ENCODE data around the gene LALBA. TPM values are rescaled to one million over a fixed set of nuclear protein-coding genes. Genes with fewer than 3 reads are reported as not detected.
"Not testable (repeated sequence)": the region's sequence is repeated elsewhere in the genome, so short reads cannot be mapped to it uniquely, and the experiment has no call there.

The LALBA gene
- polyA plus RNA-seq, 2 of the 4 experiments (the other 2 are of a cell fraction): not detected

DNA sequence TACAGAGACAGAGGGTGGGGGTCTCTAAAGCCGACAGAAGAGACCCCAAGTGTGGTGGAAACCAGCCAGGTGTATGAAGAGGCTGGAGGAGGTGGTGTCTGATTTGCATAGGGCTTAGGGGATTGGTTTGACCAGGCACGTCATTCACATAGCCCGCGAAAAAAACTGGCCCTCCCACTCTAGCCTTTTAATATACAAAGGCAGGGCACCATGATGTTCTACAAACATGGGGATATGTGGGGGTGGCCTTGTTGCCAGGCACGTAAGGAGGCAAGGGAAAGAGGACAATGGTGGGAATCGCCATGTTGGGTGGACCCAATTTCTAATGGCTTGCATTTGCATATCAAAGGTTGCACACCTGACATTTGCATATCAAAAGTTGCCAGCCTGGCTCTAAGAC lies 13.2 kb downstream of the LALBA start:
- no peak for FAIRE-seq
- ATAC-seq: no peak
- no peaks in the 10 kb centered on the region for H3K9me3 ChIP-seq
- CTCF ChIA-PET: no interaction called here
- H3K4me2 ChIP-seq: no peak overlapping the region
- TF ChIP-seq HOXB13 (CRISPR knock-in tag; IDR thresholded peaks at IDR 0.05; ENCODE audit: low read depth) (no peak), TP53 (CRISPR knock-in tag; IDR thresholded peaks at IDR 0.05) (no peak), FOSB (CRISPR knock-in tag; IDR thresholded peaks at IDR 0.05) (no peak), CHD2 (IDR thresholded peaks at IDR 0.05; ENCODE audit: low read length, partially characterized antibody) (no peak), CHD4 (IDR thresholded peaks at IDR 0.05; ENCODE audit: borderline replicate concordance) (no peak), POLR2AphosphoS2 (conservative IDR thresholded peaks at IDR 0.05; ENCODE audit: low read length) (no peak)
- TF ChIP-seq, protein P1, sequence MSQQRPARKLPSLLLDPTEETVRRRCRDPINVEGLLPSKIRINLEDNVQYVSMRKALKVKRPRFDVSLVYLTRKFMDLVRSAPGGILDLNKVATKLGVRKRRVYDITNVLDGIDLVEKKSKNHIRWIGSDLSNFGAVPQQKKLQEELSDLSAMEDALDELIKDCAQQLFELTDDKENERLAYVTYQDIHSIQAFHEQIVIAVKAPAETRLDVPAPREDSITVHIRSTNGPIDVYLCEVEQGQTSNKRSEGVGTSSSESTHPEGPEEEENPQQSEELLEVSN (IDR thresholded peaks at IDR 0.05; ENCODE audit: borderline replicate concordance, low read depth): no peak
- TF ChIP-seq, protein P2, sequence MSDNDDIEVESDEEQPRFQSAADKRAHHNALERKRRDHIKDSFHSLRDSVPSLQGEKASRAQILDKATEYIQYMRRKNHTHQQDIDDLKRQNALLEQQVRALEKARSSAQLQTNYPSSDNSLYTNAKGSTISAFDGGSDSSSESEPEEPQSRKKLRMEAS (IDR thresholded peaks at IDR 0.05): no peak
- TF ChIP-seq, protein P3, sequence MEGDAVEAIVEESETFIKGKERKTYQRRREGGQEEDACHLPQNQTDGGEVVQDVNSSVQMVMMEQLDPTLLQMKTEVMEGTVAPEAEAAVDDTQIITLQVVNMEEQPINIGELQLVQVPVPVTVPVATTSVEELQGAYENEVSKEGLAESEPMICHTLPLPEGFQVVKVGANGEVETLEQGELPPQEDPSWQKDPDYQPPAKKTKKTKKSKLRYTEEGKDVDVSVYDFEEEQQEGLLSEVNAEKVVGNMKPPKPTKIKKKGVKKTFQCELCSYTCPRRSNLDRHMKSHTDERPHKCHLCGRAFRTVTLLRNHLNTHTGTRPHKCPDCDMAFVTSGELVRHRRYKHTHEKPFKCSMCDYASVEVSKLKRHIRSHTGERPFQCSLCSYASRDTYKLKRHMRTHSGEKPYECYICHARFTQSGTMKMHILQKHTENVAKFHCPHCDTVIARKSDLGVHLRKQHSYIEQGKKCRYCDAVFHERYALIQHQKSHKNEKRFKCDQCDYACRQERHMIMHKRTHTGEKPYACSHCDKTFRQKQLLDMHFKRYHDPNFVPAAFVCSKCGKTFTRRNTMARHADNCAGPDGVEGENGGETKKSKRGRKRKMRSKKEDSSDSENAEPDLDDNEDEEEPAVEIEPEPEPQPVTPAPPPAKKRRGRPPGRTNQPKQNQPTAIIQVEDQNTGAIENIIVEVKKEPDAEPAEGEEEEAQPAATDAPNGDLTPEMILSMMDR (IDR thresholded peaks at IDR 0.05): no peak
- H3K4me3 ChIP-seq: no peak overlapping the region
- no peak overlapping the region for H3K27ac ChIP-seq
- no peaks in the 10 kb centered on the region for H3K4me1 ChIP-seq
- WGBS (ENCODE audit: missing lambda C conversion rate): 48% methylated on average over 6 of the region's 6 CpGs
- DNase-seq (ENCODE audit: low read depth in 1 of 2, low spot score in 1 of 2): no peak
- POLR2A ChIA-PET: no interaction called here

DNA sequence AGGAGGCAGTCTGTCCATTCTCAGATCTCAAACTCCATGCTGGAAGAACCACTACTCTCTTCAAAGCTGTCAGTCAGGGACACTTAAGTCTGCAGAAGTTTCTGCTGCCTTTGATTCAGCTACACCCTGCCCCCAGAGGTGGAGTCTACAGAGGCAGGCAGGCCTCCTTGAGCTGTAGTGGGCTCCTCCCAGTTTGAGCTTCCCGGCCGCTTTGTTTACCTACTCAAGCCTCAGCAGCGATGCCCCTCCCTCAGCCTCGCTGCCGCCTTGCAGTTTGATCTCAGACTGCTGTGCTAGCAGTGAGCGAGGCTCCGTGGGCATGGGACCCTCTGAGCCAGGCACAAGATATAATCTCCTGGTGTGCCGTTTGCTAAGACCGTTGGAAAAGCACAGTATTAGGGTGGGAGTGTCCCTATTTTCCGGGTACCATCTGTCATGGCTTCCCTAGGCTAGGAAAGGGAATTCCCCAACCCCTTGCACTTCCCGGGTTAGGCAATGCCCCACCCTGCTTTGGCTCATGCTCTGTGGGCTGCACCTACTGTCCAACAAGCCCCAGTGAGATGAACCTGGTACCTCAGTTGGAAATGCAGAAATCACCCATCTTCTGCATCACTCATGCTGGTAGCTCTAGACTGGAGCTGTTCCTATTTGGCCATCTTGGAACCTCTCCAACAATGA lies 16.0 kb downstream of the LALBA start:
- H3K4me1 ChIP-seq, CTCF ChIA-PET, POLR2A ChIA-PET, H3K27ac ChIP-seq, H3K9me3 ChIP-seq, H3K4me3 ChIP-seq, FAIRE-seq: not testable (repeated sequence)
- ATAC-seq: 0 out of 6 replicates have a peak, but pooled peaks of 1 of the 2 experiments have one; percentile 35
- peak in 1 of 2 experiments; percentile 36 for DNase-seq (ENCODE audit: low read depth in 1 of 2, low spot score in 1 of 2)
- H3K4me2 ChIP-seq: peak overlapping the region; percentile 60
- 5% methylated on average over 11 of the region's 11 CpGs for WGBS (ENCODE audit: missing lambda C conversion rate)

DNA sequence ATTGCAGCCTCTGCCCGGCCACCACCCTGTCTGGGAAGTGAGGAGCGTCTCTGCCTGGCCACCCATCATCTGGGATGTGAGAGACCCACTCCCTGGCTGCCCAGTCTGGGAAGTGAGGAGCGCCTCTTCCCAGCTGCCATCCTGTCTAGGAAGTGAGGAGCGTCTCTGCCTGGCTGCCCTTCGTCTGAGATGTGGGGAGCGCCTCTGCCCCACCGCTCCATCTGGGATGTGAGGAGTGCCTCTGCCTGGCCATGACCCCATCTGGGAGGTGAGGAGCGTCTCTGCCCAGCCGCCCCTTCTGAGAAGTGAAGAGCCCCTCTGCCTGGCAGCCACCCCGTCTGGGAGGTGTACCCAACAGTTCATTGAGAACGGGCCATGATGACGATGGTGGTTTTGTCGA lies 18.2 kb downstream of the LALBA start:
- DNase-seq (ENCODE audit: low read depth in 1 of 2, low spot score in 1 of 2); H3K4me3 ChIP-seq; POLR2A ChIA-PET; H3K4me2 ChIP-seq; FAIRE-seq; H3K27ac ChIP-seq; ATAC-seq; H3K4me1 ChIP-seq; H3K9me3 ChIP-seq: not testable (repeated sequence)
- WGBS (ENCODE audit: missing lambda C conversion rate): 72% methylated on average over 10 of the region's 13 CpGs
- CTCF ChIA-PET: interaction anchor here (0.5 to 1.0 kb wide), 2 partner anchors 30 to 67 kb away, joined by 3 read pairs; no protein-coding TSS in a partner anchor

DNA sequence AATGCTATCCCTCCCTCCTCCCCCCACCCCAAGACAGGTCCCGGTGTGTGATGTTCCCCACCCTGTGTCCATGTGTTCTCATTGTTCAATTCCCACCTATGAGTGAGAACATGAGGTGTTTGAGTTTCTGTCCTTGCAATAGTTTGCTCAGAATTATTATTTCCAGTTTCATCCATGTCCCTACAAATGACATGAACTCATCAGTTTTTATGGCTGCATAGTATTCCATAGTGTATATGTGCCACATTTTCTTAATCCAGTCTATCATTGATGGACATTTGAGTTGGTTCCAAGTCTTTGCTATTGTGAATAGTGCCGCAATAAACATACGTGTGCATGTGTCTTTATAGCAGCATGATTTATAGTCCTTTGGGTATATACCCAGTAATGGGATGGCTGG lies 22.8 kb downstream of the LALBA start:
- FAIRE-seq, CTCF ChIA-PET: not testable (repeated sequence)

DNA sequence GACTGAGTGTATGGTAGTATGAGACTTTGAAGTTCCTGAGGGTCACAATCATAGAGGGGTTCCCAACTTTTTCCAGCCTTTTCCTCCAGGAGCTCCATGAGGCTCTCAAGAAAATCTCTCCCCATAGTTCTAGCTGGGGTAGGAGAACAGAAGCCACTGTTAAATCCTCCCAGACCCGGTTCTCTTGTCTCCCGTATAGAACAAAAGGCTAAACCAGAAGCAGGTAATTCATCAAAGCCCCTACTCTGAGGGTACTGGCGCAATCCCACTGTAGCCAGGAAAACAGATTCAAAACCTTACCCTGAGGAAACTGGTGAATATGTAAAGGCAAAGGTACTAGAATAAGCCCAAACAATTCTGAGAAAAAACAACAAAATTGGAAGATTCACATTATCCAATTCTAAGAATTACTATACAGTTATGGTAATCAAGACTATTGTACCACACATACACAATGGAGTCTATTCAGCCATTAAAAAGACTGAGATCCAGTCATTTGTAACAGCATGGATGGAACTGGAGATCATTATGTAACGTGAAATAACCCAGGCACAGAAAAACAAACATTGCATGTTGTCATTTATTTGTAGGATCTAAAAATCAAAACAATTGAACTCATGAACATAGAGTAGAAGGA lies 23.9 kb downstream of the LALBA start:
- no peak overlapping the region for H3K4me2 ChIP-seq
- ChIA-PET CTCF (interaction anchor here (6.9 kb wide), 1 partner anchor 74 kb away, joined by 88 read pairs; no protein-coding TSS in a partner anchor), POLR2A (interaction anchor here (0.6 kb wide), 1 partner anchor 70 kb away, joined by 3 read pairs; no protein-coding TSS in a partner anchor)
- no peaks in the 10 kb centered on the region for H3K4me1 ChIP-seq
- ATAC-seq (no peak), DNase-seq (ENCODE audit: low read depth in 1 of 2, low spot score in 1 of 2) (no peak), FAIRE-seq (no peak)
- 10% methylated on average over 4 of the region's 4 CpGs for WGBS (ENCODE audit: missing lambda C conversion rate)
- H3K27ac ChIP-seq: no peak overlapping the region
- TF ChIP-seq, protein P4, sequence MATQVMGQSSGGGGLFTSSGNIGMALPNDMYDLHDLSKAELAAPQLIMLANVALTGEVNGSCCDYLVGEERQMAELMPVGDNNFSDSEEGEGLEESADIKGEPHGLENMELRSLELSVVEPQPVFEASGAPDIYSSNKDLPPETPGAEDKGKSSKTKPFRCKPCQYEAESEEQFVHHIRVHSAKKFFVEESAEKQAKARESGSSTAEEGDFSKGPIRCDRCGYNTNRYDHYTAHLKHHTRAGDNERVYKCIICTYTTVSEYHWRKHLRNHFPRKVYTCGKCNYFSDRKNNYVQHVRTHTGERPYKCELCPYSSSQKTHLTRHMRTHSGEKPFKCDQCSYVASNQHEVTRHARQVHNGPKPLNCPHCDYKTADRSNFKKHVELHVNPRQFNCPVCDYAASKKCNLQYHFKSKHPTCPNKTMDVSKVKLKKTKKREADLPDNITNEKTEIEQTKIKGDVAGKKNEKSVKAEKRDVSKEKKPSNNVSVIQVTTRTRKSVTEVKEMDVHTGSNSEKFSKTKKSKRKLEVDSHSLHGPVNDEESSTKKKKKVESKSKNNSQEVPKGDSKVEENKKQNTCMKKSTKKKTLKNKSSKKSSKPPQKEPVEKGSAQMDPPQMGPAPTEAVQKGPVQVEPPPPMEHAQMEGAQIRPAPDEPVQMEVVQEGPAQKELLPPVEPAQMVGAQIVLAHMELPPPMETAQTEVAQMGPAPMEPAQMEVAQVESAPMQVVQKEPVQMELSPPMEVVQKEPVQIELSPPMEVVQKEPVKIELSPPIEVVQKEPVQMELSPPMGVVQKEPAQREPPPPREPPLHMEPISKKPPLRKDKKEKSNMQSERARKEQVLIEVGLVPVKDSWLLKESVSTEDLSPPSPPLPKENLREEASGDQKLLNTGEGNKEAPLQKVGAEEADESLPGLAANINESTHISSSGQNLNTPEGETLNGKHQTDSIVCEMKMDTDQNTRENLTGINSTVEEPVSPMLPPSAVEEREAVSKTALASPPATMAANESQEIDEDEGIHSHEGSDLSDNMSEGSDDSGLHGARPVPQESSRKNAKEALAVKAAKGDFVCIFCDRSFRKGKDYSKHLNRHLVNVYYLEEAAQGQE (IDR thresholded peaks at IDR 0.05): no peak
- TF ChIP-seq MYC (IDR thresholded peaks at IDR 0.05; ENCODE audit: borderline replicate concordance, low read length) (no peak), CBX2 (IDR thresholded peaks at IDR 0.05; ENCODE audit: borderline replicate concordance, low read depth) (no peak), KDM5A (IDR thresholded peaks at IDR 0.05) (no peak), ZFP36 (IDR thresholded peaks at IDR 0.05; ENCODE audit: borderline replicate concordance, partially characterized antibody) (no peak), SREBF2 (IDR thresholded peaks at IDR 0.05) (no peak)
- H3K4me3 ChIP-seq: no peak overlapping the region
- H3K9me3 ChIP-seq: no peaks in the 10 kb centered on the region

More for the DNA sequence above, 22.8 kb downstream of the LALBA start:
- DNase-seq (ENCODE audit: low read depth in 1 of 2, low spot score in 1 of 2); H3K9me3 ChIP-seq; ATAC-seq; H3K4me2 ChIP-seq; H3K27ac ChIP-seq; POLR2A ChIA-PET; H3K4me1 ChIP-seq; H3K4me3 ChIP-seq: not testable (repeated sequence)
- WGBS (ENCODE audit: missing lambda C conversion rate): 51% methylated on average over 3 of the region's 3 CpGs
